Urothelium cell line (cell line): ENCODE results near the gene GSDMA.

Experiments
- DNase-seq: peaks from one replicate; pipeline ENCODE4 v3.0.0; 2011; ENCODE audit warnings: low spot score, mixed read lengths
- FAIRE-seq: peaks from 2 replicates; lab custom pipeline; 2011; peaks lifted over from hg19 to GRCh38; lab: Jason Lieb, UNC

The GSDMA gene

GRCh38 chr17:39954876-39955275 is 7.9 kb upstream of the GSDMA start:
- FAIRE-seq (no peak), DNase-seq (no peak)

GRCh38 chr17:39955726-39956225 is 7.0 kb upstream of the GSDMA start:
- FAIRE-seq (no peak), DNase-seq (no peak)

GRCh38 chr17:39960524-39961041 is 2.2 kb upstream of the GSDMA start:
- DNase-seq (no peak), FAIRE-seq (no peak)

GRCh38 chr17:39963829-39964228 is 1.0 kb downstream of the GSDMA start:
- DNase-seq (peak; percentile 37), FAIRE-seq (no peak)

- DNase-seq: no peak
- no peak for FAIRE-seq
Measured at GRCh38 chr17:39965017-39965699, 2.4 kb downstream of the GSDMA start.

- FAIRE-seq (no peak), DNase-seq (no peak)
Measured at GRCh38 chr17:39966771-39967170, 4.0 kb downstream of the GSDMA start.

- FAIRE-seq: no peak
Measured at GRCh38 chr17:39968761-39969160, 6.0 kb downstream of the GSDMA start.

GRCh38 chr17:39969375-39969774 is 6.6 kb downstream of the GSDMA start:
- FAIRE-seq (no peak), DNase-seq (no peak)

More at GRCh38 chr17:39968761-39969160, 6.0 kb downstream of the GSDMA start:
- DNase-seq: no peak

- DNase-seq (no peak), FAIRE-seq (no peak)
Measured at GRCh38 chr17:39970157-39970692, 7.4 kb downstream of the GSDMA start.

- no peak for FAIRE-seq
- no peak for DNase-seq
Measured at GRCh38 chr17:39971076-39971603, 8.3 kb downstream of the GSDMA start.

- DNase-seq (no peak), FAIRE-seq (no peak)
Measured at GRCh38 chr17:39972271-39972670, 9.5 kb downstream of the GSDMA start.

- FAIRE-seq (no peak), DNase-seq (peak; percentile 28)
Measured at GRCh38 chr17:39973496-39973895, 10.7 kb downstream of the GSDMA start.

GRCh38 chr17:39974433-39974832 is 11.6 kb downstream of the GSDMA start:
- no peak for DNase-seq
- FAIRE-seq: no peak

GRCh38 chr17:39975801-39976200 is 13.0 kb downstream of the GSDMA start:
- FAIRE-seq (no peak), DNase-seq (no peak)

GRCh38 chr17:39979016-39979670 is 16.3 kb downstream of the GSDMA start:
- DNase-seq (peak; percentile 82), FAIRE-seq (peak; percentile 52)

GRCh38 chr17:39979893-39980350 is 17.1 kb downstream of the GSDMA start:
- no peak for FAIRE-seq
- peak; percentile 32 for DNase-seq

GRCh38 chr17:39980351-39981206 is 17.8 kb downstream of the GSDMA start, which contains the start of gene PSMD3:
PSMD3 (plus strand) TSS chr17:39980807; CDS start chr17:39980971, 164 bp downstream.
- peak; percentile 96 for DNase-seq
- FAIRE-seq: peak; percentile 40

GRCh38 chr17:39981207-39981741 is 18.5 kb downstream of the GSDMA start:
- FAIRE-seq: no peak

GRCh38 chr17:39981766-39982375 is 19.1 kb downstream of the GSDMA start:
- FAIRE-seq: no peak

More at GRCh38 chr17:39981207-39981741, 18.5 kb downstream of the GSDMA start:
- no peak for DNase-seq

More at GRCh38 chr17:39981766-39982375, 19.1 kb downstream of the GSDMA start:
- no peak for DNase-seq
